Testis (tissue), 2 donors: ENCODE measurements around the gene CREG2.

ENCODE experiments used
- POLR2A ChIP-seq: fragments of 450-650 bp; IDR thresholded peaks from one replicate; pipeline ENCODE4 v1.6.1; 2017; ENCODE audit warnings: antibody characterized with exemption, mild to moderate bottlenecking, moderate library complexity
- TF ChIP-seq, protein P1 (sequence below), 3 experiments: fragments of 450-650 bp in 2 of 3; fragments of 200-600 bp in 1 of 3; sonication (generic) in 1 of 3; IDR thresholded peaks; one replicate each; pipeline ENCODE4 v1.5.1; 2016 to 2019; ENCODE audit warnings: antibody characterized with exemption in 3 of 3, mild to moderate bottlenecking in 2 of 3, moderate library complexity in 1 of 3

DNA sequence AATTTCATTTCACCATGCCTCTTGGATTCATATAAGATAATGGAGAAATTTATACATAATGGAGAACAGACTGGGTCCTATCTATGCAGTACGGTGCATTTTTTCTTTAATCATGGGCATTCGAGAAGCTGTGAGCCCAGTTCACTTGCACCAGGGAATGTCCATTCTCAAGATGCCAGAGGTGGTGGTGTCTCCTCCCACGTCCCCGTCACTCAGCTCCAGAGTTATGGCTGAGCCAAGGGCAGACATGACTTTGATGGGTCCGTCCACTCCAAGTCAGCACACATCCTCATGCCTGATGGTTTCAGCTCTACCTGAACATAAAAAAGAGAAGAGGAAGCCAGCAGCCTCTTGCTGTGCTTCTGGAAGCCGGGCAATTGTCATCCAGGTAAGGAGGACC lies 42.1 kb upstream of the CREG2 start:
- TF ChIP-seq, protein P1, sequence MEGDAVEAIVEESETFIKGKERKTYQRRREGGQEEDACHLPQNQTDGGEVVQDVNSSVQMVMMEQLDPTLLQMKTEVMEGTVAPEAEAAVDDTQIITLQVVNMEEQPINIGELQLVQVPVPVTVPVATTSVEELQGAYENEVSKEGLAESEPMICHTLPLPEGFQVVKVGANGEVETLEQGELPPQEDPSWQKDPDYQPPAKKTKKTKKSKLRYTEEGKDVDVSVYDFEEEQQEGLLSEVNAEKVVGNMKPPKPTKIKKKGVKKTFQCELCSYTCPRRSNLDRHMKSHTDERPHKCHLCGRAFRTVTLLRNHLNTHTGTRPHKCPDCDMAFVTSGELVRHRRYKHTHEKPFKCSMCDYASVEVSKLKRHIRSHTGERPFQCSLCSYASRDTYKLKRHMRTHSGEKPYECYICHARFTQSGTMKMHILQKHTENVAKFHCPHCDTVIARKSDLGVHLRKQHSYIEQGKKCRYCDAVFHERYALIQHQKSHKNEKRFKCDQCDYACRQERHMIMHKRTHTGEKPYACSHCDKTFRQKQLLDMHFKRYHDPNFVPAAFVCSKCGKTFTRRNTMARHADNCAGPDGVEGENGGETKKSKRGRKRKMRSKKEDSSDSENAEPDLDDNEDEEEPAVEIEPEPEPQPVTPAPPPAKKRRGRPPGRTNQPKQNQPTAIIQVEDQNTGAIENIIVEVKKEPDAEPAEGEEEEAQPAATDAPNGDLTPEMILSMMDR (IDR thresholded peaks at IDR 0.05), result no peak
- no peak for TF ChIP-seq POLR2A
